DOHH2 (cell line): ENCODE measurements around the gene CCDC7.

ENCODE experiments used
- H3F3A ChIP-seq: fragments of 200-600 bp; sonication (generic), shearing (Covaris generic); 2 replicates; pipeline ENCODE4 v1.6.0; 2016; ENCODE audit warnings: antibody characterized with exemption, mild to moderate bottlenecking; ENCODE audit not compliant: control insufficient read depth, insufficient read depth
- H3K27ac ChIP-seq: fragments of 200-600 bp; sonication (generic); 2 replicates; pipeline ENCODE4 v1.5.1; 2014; ENCODE audit warnings: low read depth, mild to moderate bottlenecking, low read length, moderate library complexity
- H3K27me3 ChIP-seq: fragments of 200-600 bp; sonication (generic); 2 replicates; pipeline ENCODE4 v1.6.1; 2014; ENCODE audit warnings: mild to moderate bottlenecking, low read length, mixed read lengths; ENCODE audit not compliant: control insufficient read depth
- H3K36me3 ChIP-seq: fragments of 200-600 bp; sonication (generic); 2 replicates; pipeline ENCODE4 v1.6.1; 2014; ENCODE audit warnings: mild to moderate bottlenecking, low read length, moderate library complexity, mixed read lengths; ENCODE audit not compliant: control insufficient read depth
- H3K4me1 ChIP-seq: fragments of 200-600 bp; sonication (generic); 2 replicates; pipeline ENCODE4 v1.6.1; 2014; ENCODE audit warnings: mild to moderate bottlenecking, low read length, mixed read lengths; ENCODE audit not compliant: control insufficient read depth
- H3K4me2 ChIP-seq: fragments of 200-600 bp; sonication (generic); 2 replicates; pipeline ENCODE4 v1.6.0; 2014; ENCODE audit warnings: mild to moderate bottlenecking, low read length, moderate library complexity
- H3K4me3 ChIP-seq: fragments of 200-600 bp; sonication (generic); 2 replicates; pipeline ENCODE4 v1.5.1; 2014; ENCODE audit warnings: mild to moderate bottlenecking, low read length, mixed read lengths
- H3K79me2 ChIP-seq: fragments of 200-600 bp; sonication (generic); 2 replicates; pipeline ENCODE4 v1.6.1; 2014; ENCODE audit warnings: mild to moderate bottlenecking, low read length, mixed read lengths; ENCODE audit not compliant: control insufficient read depth
- H3K9me2 ChIP-seq: fragments of 200-600 bp; sonication (generic); replicated peaks from 2 replicates; pipeline ENCODE4 v1.6.1; 2014; ENCODE audit warnings: mild to moderate bottlenecking, low read length, mixed read lengths; ENCODE audit not compliant: control insufficient read depth
- H3K9me3 ChIP-seq: fragments of 200-600 bp; sonication (generic); 2 replicates; pipeline ENCODE4 v1.6.1; 2014; ENCODE audit warnings: antibody characterized with exemption, low read length, mixed read lengths; ENCODE audit not compliant: control insufficient read depth, insufficient read depth
- H4K20me1 ChIP-seq: fragments of 200-600 bp; sonication (generic); 2 replicates; pipeline ENCODE4 v1.6.0; 2014; ENCODE audit warnings: low read depth, mild to moderate bottlenecking, antibody characterized with exemption, low read length, moderate library complexity; ENCODE audit not compliant: control insufficient read depth, insufficient read depth
- CTCF ChIP-seq: fragments of 200-600 bp; sonication (generic); IDR thresholded peaks from one replicate; pipeline ENCODE4 v1.5.1; 2014; ENCODE audit warnings: antibody characterized with exemption, mild to moderate bottlenecking, low read depth, low read length; ENCODE audit not compliant: poor library complexity, severe bottlenecking
- EZH2phosphoT487 ChIP-seq: fragments of 200-600 bp; sonication (generic); IDR thresholded peaks from 2 replicates; pipeline ENCODE4 v1.6.1; 2017; ENCODE audit warnings: borderline replicate concordance, mild to moderate bottlenecking, antibody characterized with exemption, low read length, moderate library complexity, mixed read lengths

CCDC7 gene

GRCh38 chr10:32446536-32447406 lies 831 bp downstream of the CCDC7 start:
- Histone ChIP-seq H3K9me2 (no peaks in the 10 kb centered on the region), H4K20me1 (no peaks in the 10 kb centered on the region), H3K4me1 (peaks cover 16% of the 10 kb centered on the region), H3K9me3 (peaks cover 4% of the 10 kb centered on the region; the same call in 1 of the 2 replicates), H3K79me2 (peaks cover 22% of the 10 kb centered on the region), H3F3A (peaks cover 6% of the 10 kb centered on the region; the same call in 1 of the 2 replicates), H3K36me3 (peaks cover 3% of the 10 kb centered on the region; the same call in 1 of the 2 replicates), H3K27ac (peak overlapping the region; percentile 77), H3K4me3 (peak overlapping the region; percentile 86), H3K4me2 (peak overlapping the region; percentile 85), H3K27me3 (no peaks in the 10 kb centered on the region)
- TF ChIP-seq CTCF (no peak), EZH2phosphoT487 (no peak)

GRCh38 chr10:32454148-32454547 lies 8.2 kb downstream of the CCDC7 start:
- Histone ChIP-seq H4K20me1 (no peaks in the 10 kb centered on the region), H3F3A (no peaks in the 10 kb centered on the region)

GRCh38 chr10:32459051-32459698 lies 13.2 kb downstream of the CCDC7 start:
- H3K4me2 ChIP-seq = no peak overlapping the region

More at GRCh38 chr10:32454148-32454547, 8.2 kb downstream of the CCDC7 start:
- Histone ChIP-seq H3K4me2 (no peak overlapping the region), H3K27ac (no peak overlapping the region), H3K36me3 (peaks cover 11% of the 10 kb centered on the region), H3K27me3 (no peaks in the 10 kb centered on the region), H3K9me2 (no peaks in the 10 kb centered on the region), H3K4me3 (no peak overlapping the region), H3K4me1 (no peaks in the 10 kb centered on the region), H3K9me3 (no peaks in the 10 kb centered on the region), H3K79me2 (no peaks in the 10 kb centered on the region)
- TF ChIP-seq EZH2phosphoT487 = no peak
- no peak for TF ChIP-seq CTCF

More at GRCh38 chr10:32459051-32459698, 13.2 kb downstream of the CCDC7 start:
- H3K27ac ChIP-seq = no peak overlapping the region
- no peak overlapping the region for H3K4me3 ChIP-seq
- TF ChIP-seq CTCF (no peak), EZH2phosphoT487 (no peak)
- no peaks in the 10 kb centered on the region for H3K79me2 ChIP-seq
- peaks cover 9% of the 10 kb centered on the region for H3K36me3 ChIP-seq
- no peaks in the 10 kb centered on the region for H3K27me3 ChIP-seq
- no peaks in the 10 kb centered on the region for H3F3A ChIP-seq
- no peaks in the 10 kb centered on the region for H3K9me2 ChIP-seq
- no peaks in the 10 kb centered on the region for H3K4me1 ChIP-seq
- no peaks in the 10 kb centered on the region for H4K20me1 ChIP-seq
- H3K9me3 ChIP-seq = no peaks in the 10 kb centered on the region
